GM12891 (cell line): Measurements from ENCODE around the gene RFC2.
A peak's percentile ranks its signal among the peaks of the same experiment; 100 is the strongest.

Experiments
- DNase-seq: peaks from one replicate; pipeline ENCODE4 v3.0.0; 2011; ENCODE audit warnings: low spot score; ENCODE audit not compliant: insufficient read length
- FAIRE-seq: peaks from 2 replicates; lab custom pipeline; 2011; peaks lifted over from hg19 to GRCh38; lab: Jason Lieb, UNC
- PAX5 ChIP-seq: IDR thresholded peaks from 2 replicates; pipeline ENCODE4 v1.6.1; 2011; ENCODE audit warnings: low read length, moderate library complexity, mild to moderate bottlenecking; ENCODE audit not compliant: insufficient read depth, severe bottlenecking
- POLR2A ChIP-seq: IDR thresholded peaks from 2 replicates; pipeline ENCODE4 v1.6.1; 2011; ENCODE audit warnings: low read depth, low read length, control low read depth
- POLR2AphosphoS5 ChIP-seq: IDR thresholded peaks from 2 replicates; pipeline ENCODE4 v1.6.1; 2011; ENCODE audit warnings: low read depth, low read length, control low read depth
- POU2F2 ChIP-seq: IDR thresholded peaks from 2 replicates; pipeline ENCODE4 v1.6.1; 2011; ENCODE audit warnings: low read depth, mild to moderate bottlenecking, control low read depth, low read length, moderate library complexity
- SPI1 ChIP-seq: IDR thresholded peaks from 2 replicates; pipeline ENCODE4 v1.6.1; 2011; ENCODE audit warnings: low read depth, low read length, control low read depth
- TAF1 ChIP-seq: IDR thresholded peaks from 2 replicates; pipeline ENCODE4 v1.6.1; 2011; ENCODE audit warnings: low read depth, low read length, control low read depth

RFC2 gene

DNA sequence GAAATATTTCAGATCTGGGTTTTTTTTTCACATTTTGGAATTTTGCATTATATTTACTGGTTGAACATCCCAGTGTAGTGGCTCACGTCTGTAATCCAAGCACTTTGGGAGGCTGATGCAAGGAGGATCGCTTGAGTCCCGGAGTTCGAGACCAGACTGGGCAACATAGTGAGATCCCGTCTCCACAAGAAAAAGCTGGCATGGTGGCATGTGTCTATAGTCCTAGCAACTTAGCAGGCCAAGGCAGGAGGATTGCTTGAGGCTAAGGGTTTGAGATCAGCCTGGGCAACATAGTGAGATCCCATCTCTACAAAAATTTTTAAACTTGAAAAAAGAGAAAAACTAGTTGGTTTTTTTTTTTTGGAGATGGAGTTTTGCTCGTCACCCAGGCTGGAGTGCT, 6.0 kb downstream of the RFC2 start:
- no peak for DNase-seq
- no peak for FAIRE-seq
- TF ChIP-seq PAX5 = no peak
- no peak for TF ChIP-seq SPI1
- TF ChIP-seq POLR2A = no peak
- TF ChIP-seq TAF1 = no peak
- no peak for TF ChIP-seq POLR2AphosphoS5
- no peak for TF ChIP-seq POU2F2

DNA sequence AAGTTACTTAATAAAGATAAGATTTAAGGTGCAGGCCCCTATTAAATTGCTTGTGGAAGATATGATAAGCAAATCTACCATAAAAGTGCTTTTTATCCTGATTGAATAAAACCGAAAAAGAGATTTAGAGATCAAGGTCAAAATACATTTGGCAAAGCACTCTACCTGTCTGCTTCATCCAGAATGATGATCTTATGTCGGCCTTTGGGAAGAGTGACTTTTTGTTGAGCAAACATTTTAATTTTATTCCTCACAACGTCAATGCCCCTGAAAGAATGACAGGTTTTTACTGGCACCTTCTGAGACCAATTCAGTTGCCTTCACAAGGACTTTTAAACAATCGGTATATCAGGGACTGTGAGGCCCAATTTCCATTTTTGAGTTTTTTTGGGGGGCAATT, 7.7 kb downstream of the RFC2 start:
- no peak for FAIRE-seq
- TF ChIP-seq PAX5 (no peak), POLR2A (no peak), TAF1 (no peak), POLR2AphosphoS5 (no peak), POU2F2 (no peak), SPI1 (no peak)
- no peak for DNase-seq

DNA sequence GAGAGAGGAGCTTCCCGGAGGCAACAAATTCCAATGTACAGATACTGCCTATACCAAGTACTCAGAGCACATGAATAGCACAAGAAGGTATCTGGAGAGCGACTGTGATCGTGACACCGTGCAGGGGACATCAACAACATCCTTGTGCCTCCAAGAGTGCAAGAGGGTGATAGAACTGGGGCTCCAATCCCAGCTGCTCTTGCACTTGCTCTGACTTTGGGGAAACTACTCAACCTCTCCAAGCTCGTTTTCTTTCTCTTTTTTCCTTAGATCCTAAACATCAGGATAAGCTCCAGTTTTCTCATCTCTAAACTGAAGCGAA, 12.1 kb downstream of the RFC2 start:
- no peak for FAIRE-seq
- no peak for DNase-seq
- TF ChIP-seq POU2F2 (no peak), SPI1 (no peak), TAF1 (no peak), POLR2AphosphoS5 (no peak), PAX5 (no peak), POLR2A (no peak)

DNA sequence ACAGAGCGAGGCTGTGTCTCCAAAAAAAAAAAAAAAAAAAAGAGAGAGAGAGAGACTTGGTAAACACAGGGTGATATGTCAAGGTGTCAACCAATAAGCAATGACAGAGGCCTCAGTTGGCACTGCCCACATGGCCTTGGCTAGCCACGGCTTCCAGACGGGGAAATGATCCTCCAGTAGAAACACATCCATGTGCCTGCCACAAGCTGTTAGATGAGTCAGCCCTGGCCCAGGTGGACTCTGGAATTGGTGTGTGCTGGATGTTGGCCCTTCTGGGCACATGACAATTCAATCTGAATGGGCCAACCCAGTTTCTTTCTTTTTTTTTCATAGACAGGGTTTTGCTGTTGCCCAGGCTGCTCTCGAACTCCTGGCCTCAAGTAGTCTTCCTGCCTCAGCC, 13.7 kb downstream of the RFC2 start:
- DNase-seq = no peak
- no peak for FAIRE-seq
- TF ChIP-seq POU2F2 (no peak), TAF1 (no peak), POLR2A (no peak), PAX5 (no peak), POLR2AphosphoS5 (no peak), SPI1 (no peak)

DNA sequence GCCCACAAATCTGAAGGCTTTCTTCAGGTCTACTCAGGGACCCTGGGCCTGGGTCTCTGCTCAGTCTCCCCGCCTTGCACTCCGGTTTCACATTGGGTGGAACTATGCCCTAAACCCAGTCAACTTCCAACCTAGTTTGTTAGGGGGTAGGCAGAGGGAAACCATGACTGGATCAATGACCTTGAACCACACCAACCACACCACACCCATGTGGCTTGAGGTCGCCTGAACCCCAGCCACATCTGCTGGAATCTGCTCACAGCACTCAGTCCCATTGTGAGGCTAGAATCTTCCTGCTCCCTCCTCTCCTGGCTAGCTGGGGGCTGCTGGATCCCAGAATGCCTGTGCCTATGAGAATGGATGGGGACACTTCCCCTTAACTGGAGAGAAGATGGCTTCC, 17.9 kb downstream of the RFC2 start:
- FAIRE-seq (no peak), DNase-seq (no peak)

DNA sequence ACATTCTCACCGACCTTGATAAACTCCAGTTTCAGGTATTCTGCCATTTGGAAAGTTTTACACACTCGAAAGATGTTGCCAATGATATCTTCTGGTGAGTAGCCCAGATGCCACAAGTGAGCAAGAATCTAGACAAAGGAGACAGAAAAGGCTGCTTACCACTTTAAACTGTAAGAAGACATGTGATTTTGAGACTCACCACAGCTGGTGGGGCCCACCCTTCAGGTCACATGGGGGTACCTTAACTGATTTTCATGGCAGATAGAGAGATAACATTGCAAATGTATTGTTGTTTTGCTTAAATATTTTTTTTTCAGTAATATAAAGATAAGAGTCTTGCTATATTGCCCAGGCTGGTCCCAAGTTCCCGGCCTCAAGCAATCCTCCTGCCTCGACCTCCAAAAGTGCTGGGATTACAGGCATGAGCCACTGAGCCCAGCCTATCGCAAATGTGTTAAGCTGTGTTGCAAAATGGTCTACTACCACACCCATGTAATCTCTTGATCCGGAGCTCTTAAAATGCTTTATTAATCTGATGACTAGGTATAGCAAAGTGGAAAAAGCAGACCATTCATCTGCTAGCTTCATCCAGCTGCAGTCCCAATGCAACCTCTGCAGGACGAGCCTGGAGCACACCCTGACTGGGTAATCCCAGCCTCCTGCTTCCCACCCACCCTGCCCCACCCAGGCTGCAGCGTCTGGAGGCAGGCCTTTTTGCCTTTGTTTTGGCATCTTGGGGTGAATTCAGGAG, 18.5 kb downstream of the RFC2 start:
- TF ChIP-seq TAF1 (no peak), POU2F2 (no peak), SPI1 (no peak), POLR2A (no peak), PAX5 (no peak), POLR2AphosphoS5 (no peak)
- DNase-seq (no peak), FAIRE-seq (no peak)

More for the DNA sequence above, 17.9 kb downstream of the RFC2 start:
- TF ChIP-seq POLR2A (no peak), PAX5 (no peak), POLR2AphosphoS5 (no peak), TAF1 (no peak), POU2F2 (no peak), SPI1 (no peak)

DNA sequence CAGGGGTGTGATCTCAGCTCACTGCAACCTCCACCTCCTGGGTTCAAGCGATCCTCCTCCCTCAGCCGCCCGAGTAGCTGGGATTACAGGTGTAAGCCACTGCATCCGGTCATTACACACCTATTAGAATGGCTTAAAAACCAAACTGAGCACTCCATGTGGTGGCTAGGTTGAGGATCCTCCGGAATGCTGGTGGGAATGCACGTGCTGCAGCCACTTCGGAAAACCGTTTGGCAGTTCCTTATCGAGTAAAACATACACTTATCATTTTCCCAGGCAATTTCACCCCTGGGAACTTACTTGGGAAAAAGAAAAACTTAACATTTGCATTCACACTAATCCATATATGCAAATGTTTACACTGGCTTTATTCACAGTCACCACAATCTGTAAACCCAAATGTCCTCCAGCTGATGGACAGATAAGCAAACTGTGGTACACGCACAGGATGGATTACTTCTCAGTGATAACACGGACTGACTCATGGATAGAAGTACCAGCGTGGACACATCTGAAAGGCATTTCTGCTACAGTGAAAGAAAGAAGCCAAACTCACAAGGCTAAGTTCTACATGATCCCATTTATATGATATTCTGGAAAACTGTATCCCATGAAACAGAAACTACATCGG, 20.4 kb downstream of the RFC2 start:
- no peak for DNase-seq
- no peak for FAIRE-seq
- TF ChIP-seq POLR2AphosphoS5 (no peak), PAX5 (no peak), TAF1 (no peak), POU2F2 (no peak), SPI1 (no peak), POLR2A (no peak)

DNA sequence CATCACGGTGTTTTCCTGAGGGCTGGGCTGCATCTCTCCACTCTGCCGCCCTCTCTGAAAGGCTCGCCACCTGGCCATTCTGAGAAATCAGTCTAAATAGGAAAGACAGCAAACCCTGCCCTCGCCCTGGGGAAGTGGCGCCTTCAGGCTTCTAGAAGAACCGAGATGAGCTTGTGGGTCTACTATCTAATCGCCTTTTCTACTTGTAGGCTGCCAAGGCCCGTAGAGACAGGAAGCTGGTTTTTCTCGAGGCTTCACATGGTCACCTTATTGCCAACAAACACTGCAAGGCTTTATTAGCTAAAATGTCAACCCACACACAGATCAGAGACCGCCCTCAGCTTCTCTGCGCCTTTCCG, 23.0 kb downstream of the RFC2 start:
- no peak for TF ChIP-seq POU2F2
- no peak for TF ChIP-seq PAX5
- TF ChIP-seq POLR2AphosphoS5 = peak; percentile 42; the same call in 1 of the 2 replicates
- TF ChIP-seq POLR2A = no peak
- no peak for TF ChIP-seq TAF1
- TF ChIP-seq SPI1 = peak; percentile 56
- FAIRE-seq (peak; percentile 9), DNase-seq (no peak)

DNA sequence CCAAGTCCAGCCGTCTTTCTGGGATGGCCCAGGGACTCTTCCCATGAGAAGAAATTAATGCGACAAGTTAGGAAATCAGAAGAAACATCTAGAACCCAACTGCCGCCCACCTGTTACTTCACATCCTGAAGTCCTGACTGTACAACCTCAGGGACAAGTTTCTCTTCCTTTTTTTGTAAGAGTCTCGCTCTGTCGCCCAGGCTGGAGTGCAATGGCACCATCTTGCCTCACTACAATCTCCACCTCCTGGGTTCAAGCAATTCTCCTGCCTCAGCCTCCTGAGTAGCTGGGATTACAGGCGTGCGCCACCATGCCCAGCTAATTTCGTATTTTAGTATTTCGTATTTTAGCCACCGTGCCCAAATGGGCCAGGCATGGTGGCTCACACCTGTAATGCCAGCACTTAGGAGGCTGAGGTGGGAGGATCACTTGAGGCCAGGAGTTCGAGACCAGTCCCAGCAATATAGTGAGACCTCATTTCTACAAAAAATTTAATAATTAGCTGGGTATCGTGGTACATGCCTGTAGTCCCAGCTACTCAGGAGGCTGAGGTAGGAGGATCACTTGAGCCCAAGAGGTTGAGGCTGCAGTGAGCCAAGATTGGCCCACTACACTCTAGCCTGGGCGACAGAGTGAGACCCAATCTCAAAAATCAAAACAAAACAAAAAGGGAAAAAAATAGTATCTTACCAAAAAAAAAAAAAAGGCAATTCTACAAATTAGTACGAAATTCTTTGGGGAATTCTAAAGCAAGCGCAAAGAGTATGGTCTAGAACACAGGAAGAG, 23.6 kb downstream of the RFC2 start:
- DNase-seq = no peak
- TF ChIP-seq POU2F2 = no peak
- TF ChIP-seq PAX5 = peak; percentile 57
- TF ChIP-seq POLR2A = 0 out of 2 replicates have a peak, but pooled peaks have one; percentile 29
- TF ChIP-seq SPI1 = peak; percentile 95
- TF ChIP-seq TAF1 = no peak
- TF ChIP-seq POLR2AphosphoS5 = 0 out of 2 replicates have a peak, but pooled peaks have one; percentile 4
- no peak for FAIRE-seq
